Non-pigmented ciliary epithelial cell (primary cell): Measurements from ENCODE around the gene SAP30BP.
A peak's percentile ranks its signal among the peaks of the same experiment; 100 is the strongest.

Experiments used
- DNase-seq: peaks from one replicate; pipeline ENCODE4 v3.0.0-alpha.2; 2010; ENCODE audit warnings: low read depth

The SAP30BP gene

DNA sequence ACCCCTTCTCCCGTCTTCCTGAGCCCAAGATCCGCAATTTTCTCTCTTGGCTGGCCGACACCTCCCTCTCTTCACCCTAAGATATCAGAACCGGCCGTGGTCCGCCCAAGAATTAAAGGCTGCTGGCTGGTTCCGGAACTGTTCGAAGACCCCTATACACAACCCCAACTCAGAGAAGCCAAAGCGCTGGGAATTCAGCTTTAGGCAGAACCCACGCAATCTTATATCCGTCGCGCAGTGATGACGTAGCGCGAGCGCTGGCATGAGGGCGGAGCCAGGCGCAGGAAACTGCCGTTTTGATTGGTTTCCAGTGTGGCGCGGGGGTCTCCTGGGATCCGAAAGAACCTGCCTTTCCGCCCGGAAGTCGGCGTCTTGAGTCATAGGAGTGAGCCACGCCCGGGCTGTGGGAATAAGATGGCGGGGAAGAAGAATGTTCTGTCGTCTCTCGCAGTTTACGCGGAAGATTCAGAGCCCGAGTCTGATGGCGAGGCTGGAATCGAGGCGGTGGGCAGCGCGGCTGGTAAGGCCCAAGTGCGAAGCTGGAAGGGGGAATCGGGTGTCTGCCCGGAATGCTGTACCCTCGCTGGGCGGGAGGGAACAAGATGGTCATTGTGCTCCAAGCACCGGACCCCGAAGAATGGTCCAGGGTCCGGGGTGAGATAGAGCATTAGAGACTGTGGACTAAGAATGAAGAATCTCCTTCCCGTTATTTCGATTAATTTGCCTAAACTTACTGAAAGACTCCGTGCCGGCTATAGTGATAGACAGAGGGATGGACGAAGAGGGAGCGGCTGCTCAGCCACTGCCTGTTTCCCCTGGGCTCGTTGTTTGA, at the start of gene SAP30BP, which contains the start of gene RECQL5:
Gene SAP30BP, plus strand, starts transcription at position 380 of the 832 bp plus-strand sequence. Its CDS starts 35 bp downstream, at position 415.
Gene RECQL5, minus strand, starts transcription at position 196 of the 832 bp plus-strand sequence. CDS start 597 bp downstream, outside the sequence.
- peak; percentile 91 for DNase-seq

GRCh38 chr17:75617675-75618074, 49.5 kb upstream of the SAP30BP start:
- no peak for DNase-seq

DNA sequence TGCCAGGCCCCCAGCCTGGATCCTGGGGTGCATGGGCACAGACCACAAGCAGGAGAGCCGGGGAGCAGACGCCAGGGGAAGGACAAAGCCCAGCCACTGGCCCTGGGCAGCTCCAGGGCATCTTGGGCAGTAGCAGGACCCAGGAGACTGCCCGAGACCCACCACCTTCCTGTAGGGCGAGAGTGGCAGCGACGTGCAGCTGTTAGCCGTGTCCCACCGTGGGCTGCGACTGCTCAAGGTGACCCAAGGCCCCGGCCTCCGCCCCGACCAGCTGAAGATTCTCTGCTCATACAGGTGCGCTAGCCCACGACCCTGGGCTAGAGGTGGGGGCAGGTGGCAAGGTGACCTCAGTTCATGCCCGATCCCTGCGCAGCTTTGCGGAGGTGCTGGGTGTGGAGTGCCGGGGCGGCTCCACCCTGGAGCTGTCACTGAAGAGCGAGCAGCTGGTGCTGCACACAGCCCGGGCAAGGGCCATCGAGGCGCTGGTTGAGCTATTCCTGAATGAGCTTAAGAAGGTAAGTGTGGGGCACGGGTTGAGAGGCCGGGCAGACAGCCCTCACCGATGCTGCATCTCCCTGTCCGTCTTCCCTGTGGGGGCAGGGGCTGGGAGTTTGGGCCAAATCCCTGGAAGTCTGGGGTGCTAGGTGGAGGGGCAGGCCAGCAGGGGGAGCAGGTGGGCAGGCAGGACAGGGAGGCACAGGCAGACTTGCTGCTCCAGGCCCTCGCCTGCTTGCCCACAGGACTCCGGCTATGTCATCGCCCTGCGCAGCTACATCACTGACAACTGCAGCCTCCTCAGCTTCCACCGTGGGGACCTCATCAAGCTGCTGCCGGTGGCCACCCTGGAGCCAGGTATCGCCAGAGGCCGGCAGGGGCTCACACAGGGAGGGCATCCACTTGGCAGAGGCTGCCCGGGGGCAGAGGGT, 47.4 kb upstream of the SAP30BP start:
- DNase-seq = no peak

DNA sequence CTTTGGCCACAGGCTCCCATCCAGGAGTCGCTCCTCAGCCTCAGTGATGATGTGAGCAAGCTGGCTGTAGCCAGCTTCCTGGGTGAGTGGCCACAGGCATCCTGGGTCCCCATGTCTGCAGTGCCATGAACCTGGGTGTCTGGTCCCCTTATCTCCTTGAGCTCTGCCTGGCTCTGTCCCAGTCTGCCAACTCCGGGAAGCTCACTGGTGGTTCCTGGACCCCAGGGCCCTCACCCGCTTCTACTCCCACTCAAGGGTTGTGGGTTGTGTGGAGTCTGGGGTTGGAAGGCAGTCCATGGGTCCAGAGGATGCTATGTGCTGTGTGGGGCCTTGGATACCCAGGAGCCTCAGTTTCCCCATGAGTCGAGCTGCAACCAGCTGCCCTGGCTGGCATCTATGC, 45.6 kb upstream of the SAP30BP start:
- no peak for DNase-seq

DNA sequence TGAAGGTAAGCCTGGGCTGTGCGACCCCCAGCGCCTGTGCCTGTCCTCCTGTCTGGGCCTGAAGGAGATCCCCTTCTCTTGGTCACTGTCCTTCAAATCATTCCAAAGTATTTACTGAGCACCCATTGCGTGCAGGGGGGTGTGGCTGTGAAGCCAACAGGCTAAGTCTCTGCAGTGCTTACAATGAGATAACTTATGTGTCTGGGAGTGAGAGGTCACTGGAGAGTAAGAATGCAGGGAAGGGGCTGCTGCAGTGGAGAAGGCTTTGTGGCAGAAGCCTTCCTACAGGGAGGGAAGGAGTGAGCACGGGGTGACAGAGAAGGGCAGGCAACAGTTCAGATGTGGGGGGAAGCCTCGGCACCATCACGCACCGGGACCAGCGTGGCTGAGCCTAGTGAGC, 45.1 kb upstream of the SAP30BP start:
- DNase-seq = no peak

GRCh38 chr17:75622771-75623273, 44.3 kb upstream of the SAP30BP start:
- no peak for DNase-seq

GRCh38 chr17:75623386-75623785, 43.8 kb upstream of the SAP30BP start:
- no peak for DNase-seq

- DNase-seq = no peak
Observed at GRCh38 chr17:75624021-75624420, 43.1 kb upstream of the SAP30BP start.

DNA sequence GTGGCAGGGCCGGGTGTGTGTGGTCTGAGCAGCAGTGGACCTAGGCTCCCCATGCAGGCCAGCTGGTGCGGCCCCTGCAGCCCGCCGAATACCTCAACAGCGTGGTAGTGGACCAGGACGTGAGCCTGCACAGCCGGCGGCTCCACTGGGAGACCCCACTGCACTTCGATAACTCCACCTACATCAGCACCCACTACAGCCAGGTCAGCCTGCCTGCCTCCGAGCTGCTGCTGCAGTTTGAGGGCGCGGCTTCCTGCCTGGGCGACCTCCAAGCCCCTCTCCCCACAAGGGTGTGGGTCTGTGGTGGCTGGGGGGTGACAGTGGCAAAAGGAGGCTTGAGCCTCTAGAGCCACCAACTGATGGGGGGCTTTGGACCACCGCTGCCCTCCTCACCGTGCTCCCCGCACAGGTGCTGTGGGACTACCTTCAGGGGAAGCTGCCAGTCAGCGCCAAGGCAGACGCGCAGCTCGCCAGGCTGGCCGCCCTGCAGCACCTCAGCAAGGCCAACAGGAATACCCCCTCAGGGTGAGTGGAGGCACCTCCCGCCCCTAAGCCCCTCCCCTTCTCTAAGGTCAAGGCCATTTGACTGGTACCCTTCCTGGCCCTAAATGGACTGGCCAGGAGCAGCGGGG, 42.3 kb upstream of the SAP30BP start:
- DNase-seq = no peak

- DNase-seq = no peak
Observed at GRCh38 chr17:75625813-75626486, 41.2 kb upstream of the SAP30BP start.

DNA sequence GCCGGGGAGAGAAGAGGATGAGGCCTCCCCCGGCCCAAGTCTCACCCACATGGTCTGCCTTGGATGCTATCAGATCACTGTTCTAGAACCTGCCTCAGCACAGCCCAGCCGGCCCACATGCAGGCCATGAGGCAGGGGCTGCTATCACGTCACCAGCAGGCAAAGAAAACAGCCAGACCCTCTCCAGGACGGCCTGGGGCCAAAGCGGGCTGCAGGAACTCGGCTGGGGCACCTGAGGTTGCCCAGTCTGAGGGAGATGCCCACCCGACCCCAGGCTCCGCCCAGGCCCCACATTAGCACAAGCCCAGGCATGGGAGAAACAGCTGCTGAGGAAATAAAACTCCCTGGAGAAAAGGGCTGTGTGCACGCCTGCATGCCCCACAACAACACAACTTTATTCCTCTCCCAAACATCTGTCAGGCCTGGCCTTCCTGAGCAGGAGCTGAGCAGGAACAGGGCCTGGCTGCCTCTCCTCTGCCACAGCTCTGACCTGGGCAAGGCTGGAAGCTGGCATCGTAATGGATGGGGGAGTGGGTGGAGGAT, 40.6 kb upstream of the SAP30BP start:
- no peak for DNase-seq

DNA sequence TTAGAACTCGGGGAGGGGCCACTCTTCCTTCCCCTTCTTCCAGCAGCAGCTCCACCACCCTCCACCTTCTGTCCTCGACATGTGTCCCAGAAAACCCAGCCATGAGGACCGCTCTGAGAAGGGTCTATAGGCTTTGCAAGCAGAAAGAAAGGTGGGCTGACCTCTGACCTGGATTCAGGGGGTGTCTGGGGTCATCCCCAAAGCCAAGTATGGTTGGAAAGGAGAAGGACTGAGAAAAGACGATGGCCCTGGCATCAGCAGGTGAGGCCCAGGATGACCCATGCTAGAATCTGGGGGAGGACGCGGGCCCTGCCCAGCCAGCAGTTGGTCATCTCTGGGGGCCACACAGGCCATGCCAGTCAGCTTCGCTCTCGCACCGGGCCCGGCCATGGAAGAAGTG, 40.0 kb upstream of the SAP30BP start:
- DNase-seq = no peak

DNA sequence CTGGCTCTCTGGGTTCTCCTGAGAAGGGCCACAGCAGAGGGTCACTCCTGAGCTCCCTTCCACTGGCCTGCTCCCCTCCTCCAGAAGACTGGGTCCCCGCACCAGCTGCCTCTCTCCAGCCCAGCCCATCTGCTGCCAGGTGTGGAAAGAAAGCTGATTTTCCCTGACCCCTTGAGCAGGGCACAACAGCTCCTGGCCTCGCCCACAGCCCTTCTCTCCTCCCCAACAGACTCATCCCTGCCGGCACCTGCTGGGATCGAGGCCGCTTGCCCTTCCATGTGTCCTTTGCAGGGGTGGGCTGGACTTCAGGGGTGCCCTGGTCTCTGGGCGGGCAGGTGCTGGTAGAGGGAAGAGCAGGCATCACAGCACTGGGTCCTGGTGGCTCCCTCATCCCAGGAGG, 38.7 kb upstream of the SAP30BP start:
- DNase-seq = no peak

DNA sequence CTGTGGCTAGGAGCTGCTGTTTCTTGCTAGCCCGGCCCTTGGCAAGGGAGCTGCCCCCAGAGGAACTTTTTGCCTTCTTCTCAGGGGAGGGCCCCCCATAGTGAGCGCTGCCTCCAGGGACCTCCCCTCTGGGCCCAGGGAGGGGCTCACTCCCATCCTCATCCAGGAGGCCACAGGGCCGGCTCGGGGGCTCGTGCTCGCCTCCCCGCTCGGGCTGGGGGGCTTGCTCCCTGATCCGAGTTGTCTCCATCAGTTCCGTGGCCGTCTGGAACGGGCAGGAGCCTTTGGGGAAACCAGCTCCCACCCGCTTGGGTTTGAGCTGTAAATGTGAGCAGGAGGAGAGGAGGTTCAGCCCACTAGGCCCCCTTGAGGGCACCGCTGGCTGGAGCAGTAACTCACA, 38.0 kb upstream of the SAP30BP start:
- DNase-seq = no peak

GRCh38 chr17:75630071-75630917, 36.8 kb upstream of the SAP30BP start:
- DNase-seq = no peak

GRCh38 chr17:75631353-75631752, 35.8 kb upstream of the SAP30BP start:
- no peak for DNase-seq

DNA sequence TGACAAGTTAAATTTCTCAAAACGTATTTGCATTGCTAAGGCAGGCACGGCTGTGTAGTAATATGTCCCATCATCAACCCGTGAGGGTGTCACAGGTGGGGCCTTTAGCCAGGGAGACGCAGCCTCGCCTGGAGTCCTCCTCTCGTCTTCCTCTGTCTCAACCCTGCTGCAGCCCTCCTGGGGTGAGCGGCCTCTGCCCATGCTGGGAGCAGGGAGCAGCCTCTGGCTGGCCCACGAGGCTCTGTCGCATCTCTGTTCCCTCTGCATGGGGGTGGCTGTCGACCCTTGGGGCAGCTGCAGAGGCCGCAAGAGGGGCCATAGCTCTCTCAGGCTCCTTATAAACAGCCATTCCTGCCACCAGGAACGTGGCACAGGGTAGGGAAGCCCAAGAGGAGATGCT, 34.7 kb upstream of the SAP30BP start:
- no peak for DNase-seq

DNA sequence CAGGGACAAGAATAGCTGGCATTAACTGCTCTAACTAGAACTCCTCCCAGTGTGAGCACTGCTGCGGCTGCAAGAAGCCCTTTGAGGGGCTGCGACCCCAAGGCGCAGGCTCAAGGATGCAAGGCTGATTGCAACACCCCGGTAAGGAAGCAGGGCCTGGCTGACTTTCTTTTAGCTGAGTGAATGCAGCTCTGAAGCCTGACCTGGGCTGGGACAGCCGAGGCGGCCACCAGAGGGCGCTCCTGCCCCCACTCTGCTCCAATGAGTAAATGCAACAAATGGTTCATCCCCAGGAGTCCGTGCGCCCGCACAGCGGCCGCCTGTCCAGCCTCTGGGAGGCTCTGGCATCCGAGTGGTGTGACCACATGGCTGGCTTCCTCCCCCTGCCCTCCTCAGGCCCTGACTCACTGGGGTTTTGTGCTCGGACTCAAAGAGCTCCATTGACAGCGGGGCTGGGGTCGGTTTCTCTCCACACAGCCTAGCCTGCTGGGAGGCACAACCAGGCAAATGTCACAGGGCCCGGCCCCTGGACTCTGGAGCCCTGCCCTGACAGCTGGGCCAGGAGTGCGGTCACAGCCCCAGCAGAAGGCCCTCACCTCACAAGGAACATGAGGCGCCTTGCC, 34.2 kb upstream of the SAP30BP start, which contains the start of gene SMIM5:
Gene SMIM5, plus strand, starts transcription at position 572 of the 623 bp plus-strand sequence. CDS start 6,768 bp downstream, outside the sequence.
- peak; percentile 49 for DNase-seq

GRCh38 chr17:75633486-75634375, 33.4 kb upstream of the SAP30BP start:
- DNase-seq = peak; percentile 67
